IPS-15b (cell line): ENCODE results near the gene ISOC1.

Source experiments
- H3K27me3 ChIP-seq: one replicate; pipeline ENCODE4 v1.6.1; 2013; ENCODE audit warnings: low read length; ENCODE audit not compliant: control insufficient read depth, insufficient read depth
- H3K36me3 ChIP-seq: one replicate; pipeline ENCODE4 v1.6.1; 2013; ENCODE audit warnings: low read length; ENCODE audit not compliant: control insufficient read depth, insufficient read depth
- H3K4me1 ChIP-seq: one replicate; pipeline ENCODE4 v1.6.1; 2013; ENCODE audit warnings: mild to moderate bottlenecking, low read length; ENCODE audit not compliant: control insufficient read depth, insufficient read depth
- H3K4me3 ChIP-seq: one replicate; pipeline ENCODE4 v1.5.1; 2013; ENCODE audit warnings: low read depth, low read length
- H3K9ac ChIP-seq: one replicate; pipeline ENCODE4 v1.6.1; 2013; ENCODE audit warnings: low read depth, mild to moderate bottlenecking, low read length
- H3K9me3 ChIP-seq: one replicate; pipeline ENCODE4 v1.6.1; 2013; ENCODE audit warnings: mild to moderate bottlenecking, low read length; ENCODE audit not compliant: control insufficient read depth, insufficient read depth

The ISOC1 gene

DNA sequence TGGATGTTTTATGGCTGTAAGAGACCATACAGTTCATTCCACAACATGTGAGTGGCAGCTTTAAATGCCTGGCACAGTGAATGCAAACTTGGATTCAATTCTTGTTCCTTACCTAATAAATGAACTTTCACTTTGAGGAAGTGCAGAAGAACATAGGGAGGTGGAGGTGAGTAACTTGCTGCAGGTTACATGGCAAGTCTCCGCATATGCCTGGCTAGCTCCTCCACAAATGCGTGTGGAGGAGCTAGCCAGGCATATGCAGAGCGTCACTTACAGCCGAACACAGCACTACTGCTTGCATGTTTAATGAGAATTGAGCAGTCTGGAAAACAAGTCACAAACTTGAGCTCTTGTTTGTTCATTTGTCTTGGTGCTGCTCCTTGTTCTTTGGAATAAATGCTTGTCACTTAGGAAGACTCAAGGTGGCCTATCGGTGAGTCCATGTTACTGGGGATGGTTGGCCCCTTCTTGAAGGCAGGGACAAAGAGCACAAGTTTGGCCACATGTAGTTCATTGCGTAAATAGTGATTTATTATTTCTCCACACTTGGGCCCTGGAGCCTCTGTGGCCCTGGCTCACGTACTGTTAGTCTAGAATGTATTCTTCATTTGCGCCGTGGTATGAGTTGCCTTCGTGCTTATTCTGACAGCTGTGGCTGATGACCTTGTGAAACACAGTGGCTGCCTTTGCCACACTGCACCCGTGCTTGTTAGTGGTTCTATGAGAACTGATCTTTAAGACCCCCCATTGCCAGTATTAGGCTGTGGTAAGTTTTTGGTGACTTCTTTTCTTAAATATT lies 3.1 kb downstream of the ISOC1 start:
- Histone ChIP-seq H3K4me1 (no peaks in the 10 kb centered on the region), H3K4me3 (no peak overlapping the region)

GRCh38 chr5:129098488-129099183 lies 4.1 kb downstream of the ISOC1 start:
- no peaks in the 10 kb centered on the region for H3K4me1 ChIP-seq

More for the DNA sequence above, 3.1 kb downstream of the ISOC1 start:
- H3K9ac ChIP-seq: no peak overlapping the region
- H3K27me3 ChIP-seq: peaks cover 29% of the 10 kb centered on the region
- H3K9me3 ChIP-seq: no peaks in the 10 kb centered on the region
- H3K36me3 ChIP-seq: no peaks in the 10 kb centered on the region

DNA sequence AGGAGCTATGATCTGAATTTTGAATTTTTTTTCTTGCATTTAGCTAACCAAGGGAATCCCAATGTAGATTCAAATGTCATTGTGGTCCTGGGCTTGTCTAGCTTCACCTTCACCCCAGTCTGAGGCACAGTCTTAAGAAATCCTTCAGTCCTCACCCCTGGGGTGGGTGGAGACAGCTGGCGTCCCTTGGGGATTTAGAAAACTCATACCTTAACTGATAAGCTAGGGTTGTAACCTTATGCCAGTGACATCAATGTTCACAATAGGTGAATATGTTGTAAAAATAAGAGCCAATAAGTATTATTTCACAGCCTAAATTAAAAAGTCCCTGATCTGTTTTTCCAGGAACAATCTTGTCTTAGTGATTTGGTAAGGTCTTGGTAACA lies 4.6 kb downstream of the ISOC1 start:
- H3K9me3 ChIP-seq: no peaks in the 10 kb centered on the region
- H3K9ac ChIP-seq: no peak overlapping the region
- H3K36me3 ChIP-seq: no peaks in the 10 kb centered on the region
- peaks cover 15% of the 10 kb centered on the region for H3K27me3 ChIP-seq
- no peak overlapping the region for H3K4me3 ChIP-seq
- H3K4me1 ChIP-seq: no peaks in the 10 kb centered on the region

More at GRCh38 chr5:129098488-129099183, 4.1 kb downstream of the ISOC1 start:
- peaks cover 20% of the 10 kb centered on the region for H3K27me3 ChIP-seq
- no peak overlapping the region for H3K9ac ChIP-seq
- H3K9me3 ChIP-seq: no peaks in the 10 kb centered on the region
- no peak overlapping the region for H3K4me3 ChIP-seq
- no peaks in the 10 kb centered on the region for H3K36me3 ChIP-seq

DNA sequence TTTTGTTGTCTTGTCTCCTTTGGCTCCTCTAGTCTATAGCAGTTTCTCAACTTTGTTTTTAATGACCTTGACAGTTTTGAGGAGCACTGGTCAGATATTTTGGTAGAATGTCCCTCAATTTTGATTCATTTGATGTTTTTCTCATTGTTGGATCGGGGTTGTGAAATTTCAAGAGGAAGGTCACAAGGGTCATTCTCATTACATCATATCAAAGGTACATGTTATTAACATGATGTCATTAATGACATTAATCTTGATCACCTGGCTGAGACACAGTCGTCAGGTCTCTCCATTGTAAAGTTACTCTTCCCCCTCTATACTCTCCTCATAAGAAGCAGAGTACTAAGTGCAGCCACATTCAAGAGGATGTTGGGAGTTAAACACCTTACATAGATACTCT lies 7.2 kb downstream of the ISOC1 start:
- H3K4me1 ChIP-seq: no peaks in the 10 kb centered on the region
- no peak overlapping the region for H3K9ac ChIP-seq
- no peak overlapping the region for H3K4me3 ChIP-seq
- H3K36me3 ChIP-seq: no peaks in the 10 kb centered on the region
- H3K9me3 ChIP-seq: no peaks in the 10 kb centered on the region
- H3K27me3 ChIP-seq: peaks cover 7% of the 10 kb centered on the region

GRCh38 chr5:129103397-129103796 lies 8.8 kb downstream of the ISOC1 start:
- Histone ChIP-seq H3K27me3 (no peaks in the 10 kb centered on the region), H3K36me3 (no peaks in the 10 kb centered on the region), H3K9me3 (no peaks in the 10 kb centered on the region), H3K4me1 (no peaks in the 10 kb centered on the region), H3K9ac (no peak overlapping the region), H3K4me3 (no peak overlapping the region)

DNA sequence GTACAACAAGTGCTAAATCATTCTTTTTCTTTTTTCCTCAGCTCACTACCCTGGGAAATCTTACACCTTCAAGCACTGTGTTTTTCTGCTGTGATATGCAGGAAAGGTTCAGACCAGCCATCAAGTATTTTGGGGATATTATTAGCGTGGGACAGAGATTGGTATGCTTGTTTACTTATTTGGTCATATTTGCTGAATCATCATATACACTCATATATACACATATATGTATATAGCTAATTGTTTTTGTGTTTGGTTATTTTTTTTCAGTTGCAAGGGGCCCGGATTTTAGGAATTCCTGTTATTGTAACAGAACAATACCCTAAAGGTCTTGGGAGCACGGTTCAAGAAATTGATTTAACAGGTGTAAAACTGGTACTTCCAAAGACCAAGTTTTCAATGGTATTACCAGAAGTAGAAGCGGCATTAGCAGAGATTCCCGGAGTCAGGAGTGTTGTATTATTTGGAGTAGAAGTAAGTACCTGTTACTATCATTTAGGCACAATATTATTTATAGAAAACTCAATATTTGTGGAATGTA lies 10.4 kb downstream of the ISOC1 start:
- no peak overlapping the region for H3K4me3 ChIP-seq
- no peaks in the 10 kb centered on the region for H3K9me3 ChIP-seq
- no peaks in the 10 kb centered on the region for H3K27me3 ChIP-seq
- no peaks in the 10 kb centered on the region for H3K36me3 ChIP-seq
- H3K9ac ChIP-seq: no peak overlapping the region
- H3K4me1 ChIP-seq: no peaks in the 10 kb centered on the region

GRCh38 chr5:129107637-129108036 lies 13.1 kb downstream of the ISOC1 start:
- Histone ChIP-seq H3K4me1 (no peaks in the 10 kb centered on the region), H3K27me3 (no peaks in the 10 kb centered on the region), H3K9ac (no peak overlapping the region), H3K36me3 (no peaks in the 10 kb centered on the region), H3K9me3 (no peaks in the 10 kb centered on the region), H3K4me3 (no peak overlapping the region)

GRCh38 chr5:129110742-129111141 lies 16.2 kb downstream of the ISOC1 start:
- Histone ChIP-seq H3K9me3 (no peaks in the 10 kb centered on the region), H3K27me3 (no peaks in the 10 kb centered on the region), H3K4me3 (no peak overlapping the region)

GRCh38 chr5:129111351-129111750 lies 16.8 kb downstream of the ISOC1 start:
- Histone ChIP-seq H3K27me3 (no peaks in the 10 kb centered on the region), H3K9me3 (no peaks in the 10 kb centered on the region), H3K36me3 (no peaks in the 10 kb centered on the region), H3K4me3 (no peak overlapping the region), H3K9ac (no peak overlapping the region), H3K4me1 (no peaks in the 10 kb centered on the region)

More at GRCh38 chr5:129110742-129111141, 16.2 kb downstream of the ISOC1 start:
- Histone ChIP-seq H3K36me3 (no peaks in the 10 kb centered on the region), H3K4me1 (no peaks in the 10 kb centered on the region), H3K9ac (no peak overlapping the region)

GRCh38 chr5:129112295-129112694 lies 17.7 kb downstream of the ISOC1 start:
- H3K36me3 ChIP-seq: no peaks in the 10 kb centered on the region
- peaks cover 4% of the 10 kb centered on the region for H3K4me1 ChIP-seq
- no peaks in the 10 kb centered on the region for H3K27me3 ChIP-seq
- H3K9me3 ChIP-seq: no peaks in the 10 kb centered on the region
- H3K4me3 ChIP-seq: no peak overlapping the region
- H3K9ac ChIP-seq: no peak overlapping the region

GRCh38 chr5:129113867-129114266 lies 19.3 kb downstream of the ISOC1 start:
- Histone ChIP-seq H3K4me1 (peaks cover 4% of the 10 kb centered on the region), H3K27me3 (no peaks in the 10 kb centered on the region), H3K36me3 (no peaks in the 10 kb centered on the region), H3K9ac (no peak overlapping the region), H3K9me3 (no peaks in the 10 kb centered on the region), H3K4me3 (no peak overlapping the region)
